Heart left ventricle (tissue), 13 donors: ENCODE results near the gene ITPR2.

Experiments used
- CTCF ChIP-seq, 12 donors: fragments of 200-600 bp; sonication (generic) in 4 of 12; IDR thresholded peaks; one replicate each; pipeline versions ENCODE4 v1.5.0 to v1.8.0; 2018 to 2022; ENCODE audit warnings: antibody characterized with exemption in 12 of 12, mild to moderate bottlenecking in 5 of 12
- POLR2A ChIP-seq, 2 donors: fragments of 450-650 bp; IDR thresholded peaks; one replicate each; pipeline ENCODE4 v1.6.1; 2017; ENCODE audit warnings: antibody characterized with exemption in 2 of 2, mild to moderate bottlenecking in 2 of 2, moderate library complexity in 2 of 2
- donor health status: ischemic (EF 13 %, LVEDD 7.1; RV severe dilation, severe dysfunction).
- donor health status: DM: no; HTN: yes; CAD: no.
- donor health status: DM: no; HTN: no; CAD: no.
- donor health status: ischemic (EF 25% LVEDD 6.9; RV normal size, moderate dysfunction).
- donor health status: ischemic (EF 25% LVEDD 5.7; RV mildly dilated, moderate dysfunction).
- donor health status: ischemic (EF 35%, LVEDD 5.7; RV mildly dilated, moderate dysfunction).
- donor health status: nonischemic (EF 11% LVEDD 7.7; RV severe dilation, severe dysfunction).
- donor health status: DM: yes; HTN: yes; CAD: no.
- donor health status: PGD.
- donor health status: ischemic (EF 29% LVEDD 5.4; RV normal size, mild dysfunction).
- donor health status: nonischemic (EF 23%, LVEDD 6.1; RV moderate dilation, normal function).

GRCh38 chr12:26683443-26683842 is 149.6 kb downstream of the ITPR2 start:
- no peak for TF ChIP-seq CTCF (IDR thresholded peaks at IDR 0.05)
- no peak for TF ChIP-seq POLR2A (IDR thresholded peaks at IDR 0.05)
